VCaP (cell line): Measurements from ENCODE around the gene ATXN1.

Source experiments
- H3K27ac ChIP-seq: fragments of 450-650 bp; 2 replicates; pipeline ENCODE4 v1.5.1; 2017
- TF ChIP-seq, protein P1 (sequence below): fragments of 450-650 bp; conservative IDR thresholded peaks from 2 replicates; pipeline ENCODE4 v1.5.1; 2017; ENCODE audit warnings: mild to moderate bottlenecking, moderate library complexity

The ATXN1 gene

DNA sequence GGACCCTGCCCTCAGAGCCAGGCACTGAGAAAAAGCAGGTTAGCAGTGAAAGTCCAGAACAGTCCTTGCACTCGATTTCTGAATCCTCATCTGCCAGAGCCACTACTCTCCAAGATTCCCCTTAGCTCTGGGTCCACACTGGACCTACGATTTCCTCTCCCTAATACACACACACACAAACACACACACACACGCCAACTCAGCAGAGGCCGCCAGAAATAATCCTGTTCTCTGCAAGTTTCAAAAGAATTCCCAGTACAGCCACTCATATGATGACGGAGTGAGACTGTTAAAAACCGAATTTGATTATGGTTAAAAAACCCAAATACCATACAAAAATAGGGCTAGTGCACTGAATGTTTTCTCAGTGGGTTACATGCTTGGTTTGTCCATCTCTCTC is 432.0 kb downstream of the ATXN1 start:
- TF ChIP-seq, protein P1, sequence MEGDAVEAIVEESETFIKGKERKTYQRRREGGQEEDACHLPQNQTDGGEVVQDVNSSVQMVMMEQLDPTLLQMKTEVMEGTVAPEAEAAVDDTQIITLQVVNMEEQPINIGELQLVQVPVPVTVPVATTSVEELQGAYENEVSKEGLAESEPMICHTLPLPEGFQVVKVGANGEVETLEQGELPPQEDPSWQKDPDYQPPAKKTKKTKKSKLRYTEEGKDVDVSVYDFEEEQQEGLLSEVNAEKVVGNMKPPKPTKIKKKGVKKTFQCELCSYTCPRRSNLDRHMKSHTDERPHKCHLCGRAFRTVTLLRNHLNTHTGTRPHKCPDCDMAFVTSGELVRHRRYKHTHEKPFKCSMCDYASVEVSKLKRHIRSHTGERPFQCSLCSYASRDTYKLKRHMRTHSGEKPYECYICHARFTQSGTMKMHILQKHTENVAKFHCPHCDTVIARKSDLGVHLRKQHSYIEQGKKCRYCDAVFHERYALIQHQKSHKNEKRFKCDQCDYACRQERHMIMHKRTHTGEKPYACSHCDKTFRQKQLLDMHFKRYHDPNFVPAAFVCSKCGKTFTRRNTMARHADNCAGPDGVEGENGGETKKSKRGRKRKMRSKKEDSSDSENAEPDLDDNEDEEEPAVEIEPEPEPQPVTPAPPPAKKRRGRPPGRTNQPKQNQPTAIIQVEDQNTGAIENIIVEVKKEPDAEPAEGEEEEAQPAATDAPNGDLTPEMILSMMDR: no peak
- H3K27ac ChIP-seq: no peak overlapping the region

DNA sequence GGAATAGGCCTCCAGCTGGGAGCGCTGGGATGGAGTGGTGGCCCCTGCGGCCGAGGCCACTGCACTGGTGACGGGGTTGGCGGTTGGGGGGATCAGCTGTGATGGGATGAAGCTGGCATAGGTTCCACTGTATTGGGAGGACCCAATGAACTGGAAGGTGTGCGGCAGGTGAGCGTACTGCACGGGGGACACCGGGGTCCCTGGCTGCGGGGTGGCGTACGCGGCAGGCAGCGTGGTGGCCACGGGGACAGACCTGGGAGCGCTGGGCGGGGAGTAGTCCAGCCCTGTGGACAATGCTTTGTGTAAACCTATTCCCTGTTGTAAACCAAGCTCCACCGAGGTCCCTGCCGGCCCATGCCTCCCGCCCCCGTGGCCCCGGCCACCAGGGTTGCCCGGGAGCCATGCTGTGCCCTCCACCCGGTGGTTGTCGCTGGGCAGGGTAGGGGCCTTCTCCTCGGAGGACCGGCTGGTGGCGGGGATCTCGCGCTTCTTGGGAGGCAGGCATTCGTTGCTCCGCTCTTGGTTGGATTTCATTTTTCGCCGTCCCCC is 433.4 kb downstream of the ATXN1 start:
- TF ChIP-seq, protein P1: no peak
- H3K27ac ChIP-seq: no peak overlapping the region

DNA sequence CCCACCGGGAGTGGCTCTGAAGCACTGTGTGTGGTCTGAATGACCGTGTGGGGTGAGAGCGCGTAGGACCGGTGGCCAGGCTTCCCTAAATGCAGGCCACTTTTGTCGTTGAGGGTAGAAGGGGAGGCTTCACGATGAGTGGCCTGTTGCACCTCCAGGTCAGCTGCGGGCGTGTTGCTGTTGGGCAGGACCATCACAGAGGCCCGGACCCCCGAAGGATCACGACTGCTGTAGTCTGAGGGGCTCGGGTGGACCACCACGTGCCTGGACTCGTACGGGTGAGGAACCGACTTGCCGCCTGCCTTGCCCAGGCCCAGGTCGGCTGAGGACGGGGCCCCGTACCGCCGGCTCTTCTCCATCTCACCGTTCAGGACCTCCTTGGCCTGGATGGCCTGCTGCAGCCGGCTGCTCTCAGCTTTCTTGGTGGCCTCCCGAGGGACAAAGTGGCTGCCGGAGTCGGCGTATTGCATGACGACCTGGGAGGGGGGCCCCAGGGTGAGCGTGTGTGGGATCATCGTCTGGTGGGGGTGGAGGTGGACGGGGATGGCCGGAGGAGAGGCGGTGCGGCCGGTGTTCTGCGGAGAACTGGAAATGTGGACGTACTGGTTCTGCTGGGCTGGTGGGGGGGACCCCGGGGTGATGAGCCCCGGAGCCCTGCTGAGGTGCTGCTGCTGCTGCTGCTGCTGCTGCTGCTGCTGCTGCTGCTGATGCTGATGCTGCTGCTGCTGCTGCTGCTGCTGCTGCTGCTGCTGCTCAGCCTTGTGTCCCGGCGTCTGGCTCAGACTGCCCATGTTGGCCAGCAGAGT is 434.1 kb downstream of the ATXN1 start:
- TF ChIP-seq, protein P1: no peak
- no peak overlapping the region for H3K27ac ChIP-seq

DNA sequence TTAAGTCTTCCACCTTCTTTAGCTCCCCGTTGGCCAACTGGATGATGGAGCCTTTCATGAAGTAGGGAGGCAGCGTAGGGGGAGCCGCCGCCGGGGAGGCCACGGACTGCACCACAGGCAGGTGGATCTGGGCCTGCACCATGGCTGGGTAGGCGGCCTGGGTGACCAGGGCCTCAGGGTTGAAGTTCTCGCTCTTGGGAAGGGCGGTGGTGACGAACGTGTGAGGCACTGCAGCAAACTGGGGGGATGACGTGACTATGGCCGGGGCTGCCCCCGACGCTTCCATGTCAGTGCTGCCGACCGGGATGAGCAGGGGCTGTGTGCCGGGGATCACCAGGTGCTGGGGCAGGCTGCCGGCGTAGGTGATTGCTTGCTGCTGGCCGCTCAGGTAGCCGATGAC is 434.7 kb downstream of the ATXN1 start:
- TF ChIP-seq, protein P1: no peak
- no peak overlapping the region for H3K27ac ChIP-seq

DNA sequence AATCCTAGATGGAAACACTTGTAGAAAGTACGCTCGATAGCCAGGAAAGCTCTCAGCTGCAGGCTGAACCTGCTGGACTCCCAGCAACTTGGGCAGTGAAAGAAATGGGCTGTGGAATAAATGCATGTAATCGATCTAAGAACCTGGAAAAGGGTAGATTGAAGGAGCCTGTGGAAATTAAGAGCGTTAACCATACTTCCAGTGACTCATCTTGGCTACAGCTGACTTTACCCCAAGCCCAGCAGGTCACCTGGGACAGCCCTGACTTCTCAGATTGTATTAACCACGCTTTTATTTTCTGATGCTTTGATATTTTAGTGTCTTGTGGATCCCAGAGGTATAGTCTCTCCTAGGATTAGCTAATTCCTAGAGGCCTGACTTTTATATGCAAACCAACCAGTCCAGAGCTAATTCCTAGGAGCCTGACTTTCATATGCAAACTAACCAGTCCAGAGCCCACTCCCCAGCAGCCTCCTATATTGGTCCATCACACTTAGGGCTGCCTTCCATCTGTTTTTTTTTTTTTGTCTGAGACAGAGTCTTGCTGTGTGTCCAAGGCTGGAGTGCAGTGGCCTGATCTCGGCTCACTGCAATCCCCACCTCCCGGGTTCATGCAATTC is 436.5 kb downstream of the ATXN1 start:
- no peak overlapping the region for H3K27ac ChIP-seq
- TF ChIP-seq, protein P1: no peak

DNA sequence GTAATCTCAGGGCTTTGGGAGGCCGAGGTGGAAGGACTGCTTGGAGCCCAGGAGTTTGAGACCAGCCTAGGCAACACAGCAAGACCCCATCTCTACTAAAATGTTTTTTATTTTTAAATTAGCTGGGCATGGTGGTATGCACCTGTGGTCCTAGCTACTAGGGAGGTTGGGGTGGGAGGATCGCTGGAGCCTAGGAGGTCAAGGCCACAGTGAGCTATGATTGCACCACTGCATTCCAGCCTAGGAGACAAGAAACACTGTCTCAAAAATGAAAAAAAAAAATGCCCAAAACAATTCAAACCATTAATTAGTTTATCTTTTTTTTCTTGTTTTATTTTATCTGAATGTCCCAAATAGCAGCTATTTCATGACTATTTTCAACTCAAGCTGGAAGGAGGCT is 437.1 kb downstream of the ATXN1 start:
- TF ChIP-seq, protein P1: no peak
- H3K27ac ChIP-seq: no peak overlapping the region

DNA sequence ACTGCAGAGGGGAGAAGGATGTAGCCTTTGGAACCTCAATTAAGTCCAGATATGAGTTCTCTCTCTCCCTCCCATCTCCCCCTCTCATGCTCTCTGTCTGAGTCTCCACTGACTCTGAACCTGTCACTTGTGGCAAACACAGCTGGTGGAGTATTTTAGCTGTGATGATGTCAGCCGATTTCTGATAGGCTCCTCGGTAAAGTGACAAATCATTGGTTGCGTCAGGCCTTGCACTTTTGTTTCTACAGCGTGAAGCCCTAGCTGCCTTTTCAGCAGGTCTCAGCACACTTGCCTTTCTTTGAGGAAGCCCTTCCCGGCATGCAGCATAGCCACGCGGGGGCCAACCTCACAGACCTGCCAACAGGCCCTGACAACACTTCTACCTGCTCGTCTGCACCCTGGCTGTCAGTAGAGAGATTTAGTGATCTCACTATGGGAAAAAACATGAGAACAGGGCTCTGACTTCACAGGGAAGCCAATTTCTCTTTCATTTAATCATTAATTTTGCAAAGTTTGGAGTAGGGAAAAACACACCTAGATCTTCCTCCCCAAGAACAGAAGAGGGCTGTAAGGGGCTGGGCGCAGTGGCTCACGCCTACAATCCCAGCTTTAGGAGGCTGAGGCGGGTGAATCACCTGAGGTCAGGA is 438.5 kb downstream of the ATXN1 start:
- H3K27ac ChIP-seq: no peak overlapping the region
- TF ChIP-seq, protein P1: no peak
